CD4-positive, alpha-beta memory T cell (primary cell): ENCODE results near the gene ALG12. TPM values are rescaled to one million over a fixed set of nuclear protein-coding genes. Genes with fewer than 3 reads are reported as not detected.

Experiments used
- CTCF ChIA-PET: fragments of 350-600 bp; sonication (Branson Sonifier 250); formaldehyde crosslinking; loops from one replicate; lab custom pipeline; 2021; ENCODE audit warnings: inconsistent platforms; ENCODE audit not compliant: partially characterized antibody; lab: Charles Lee
- POLR2A ChIA-PET: fragments of 350-600 bp; sonication (Branson Sonifier 250); formaldehyde crosslinking; loops from one replicate; lab custom pipeline; 2021; ENCODE audit not compliant: partially characterized antibody; lab: Charles Lee
- DNase-seq, 5 donors: peaks; one replicate each; pipeline versions ENCODE4 v3.0.0 to v3.0.0-alpha.2; 2020 to 2022; ENCODE audit warnings: mixed read lengths in 1 of 5
- H3K27ac ChIP-seq: one replicate; pipeline ENCODE4 v1.7.0; 2013; ENCODE audit warnings: low read depth, low read length
- H3K27me3 ChIP-seq: 2 replicates; pipeline ENCODE4 v1.7.0; 2013; ENCODE audit warnings: mild to moderate bottlenecking, low read length, moderate library complexity; ENCODE audit not compliant: insufficient read depth
- H3K36me3 ChIP-seq: 2 replicates; pipeline ENCODE4 v1.7.0; 2013; ENCODE audit warnings: mild to moderate bottlenecking, low read length, moderate library complexity; ENCODE audit not compliant: insufficient read depth
- H3K4me1 ChIP-seq: 2 replicates; pipeline ENCODE4 v1.7.0; 2013; ENCODE audit warnings: mild to moderate bottlenecking, low read length, moderate library complexity; ENCODE audit not compliant: insufficient read depth
- H3K4me3 ChIP-seq, 2 donors: one replicate each; pipeline ENCODE4 v1.7.0; 2013; ENCODE audit warnings: low read length in 2 of 2, mild to moderate bottlenecking in 1 of 2
- H3K9me3 ChIP-seq, 2 donors: one replicate each; pipeline ENCODE4 v1.7.0; 2013; ENCODE audit warnings: low read length in 2 of 2, control low read depth in 1 of 2; ENCODE audit not compliant: control insufficient read depth in 1 of 2
- H3K27ac Mint-ChIP-seq, 7 donors: one replicate each; pipeline ENCODE4 v1.8.0; 2020 to 2021; ENCODE audit warnings: mixed read lengths in 7 of 7, mild to moderate bottlenecking in 6 of 7, inconsistent platforms in 3 of 7, moderate library complexity in 3 of 7
- H3K27me3 Mint-ChIP-seq, 2 donors: one replicate each; pipeline ENCODE4 v1.8.0; 2020 to 2021; ENCODE audit warnings: mixed read lengths in 2 of 2
- H3K36me3 Mint-ChIP-seq, 2 donors: one replicate each; pipeline ENCODE4 v1.8.0; 2020 to 2021; ENCODE audit warnings: mixed read lengths in 2 of 2, inconsistent platforms in 1 of 2, mild to moderate bottlenecking in 1 of 2
- H3K4me1 Mint-ChIP-seq, 4 donors: one replicate each; pipeline ENCODE4 v1.8.0; 2020 to 2021; ENCODE audit warnings: mixed read lengths in 4 of 4, mild to moderate bottlenecking in 1 of 4
- H3K4me3 Mint-ChIP-seq, 8 donors: one replicate each; pipeline ENCODE4 v1.8.0; 2020 to 2021; ENCODE audit warnings: mixed read lengths in 8 of 8, mild to moderate bottlenecking in 7 of 8, moderate library complexity in 6 of 8, inconsistent platforms in 3 of 8
- H3K9me3 Mint-ChIP-seq, 8 donors: one replicate each; pipeline ENCODE4 v1.8.0; 2020 to 2021; ENCODE audit warnings: mixed read lengths in 8 of 8, mild to moderate bottlenecking in 5 of 8, inconsistent platforms in 3 of 8, moderate library complexity in 1 of 8
- intact Hi-C: fragments of 100-400 bp; cut with micrococcal nuclease; formaldehyde crosslinking; loops from one replicate; pipeline ENCODE4 v1.15.1; 2023
- polyA plus RNA-seq, 2 donors: library from polyadenylated mRNA; unstranded; fragments of 300-500 nt; fragmentation: Illumina TruSeq; gene quantifications; one replicate each; pipeline ENCODE4 v1.2.3, GENCODE V29; 2021
- total RNA-seq, 2 experiments: library from RNA; stranded (reverse); gene quantifications; one replicate each; pipeline ENCODE4 v1.2.3, GENCODE V29; 2021

The ALG12 gene
- total and polyA plus RNA-seq, 4 experiments from 2014 or later, result 16.9 to 27.2 (median 19.3) TPM

DNA sequence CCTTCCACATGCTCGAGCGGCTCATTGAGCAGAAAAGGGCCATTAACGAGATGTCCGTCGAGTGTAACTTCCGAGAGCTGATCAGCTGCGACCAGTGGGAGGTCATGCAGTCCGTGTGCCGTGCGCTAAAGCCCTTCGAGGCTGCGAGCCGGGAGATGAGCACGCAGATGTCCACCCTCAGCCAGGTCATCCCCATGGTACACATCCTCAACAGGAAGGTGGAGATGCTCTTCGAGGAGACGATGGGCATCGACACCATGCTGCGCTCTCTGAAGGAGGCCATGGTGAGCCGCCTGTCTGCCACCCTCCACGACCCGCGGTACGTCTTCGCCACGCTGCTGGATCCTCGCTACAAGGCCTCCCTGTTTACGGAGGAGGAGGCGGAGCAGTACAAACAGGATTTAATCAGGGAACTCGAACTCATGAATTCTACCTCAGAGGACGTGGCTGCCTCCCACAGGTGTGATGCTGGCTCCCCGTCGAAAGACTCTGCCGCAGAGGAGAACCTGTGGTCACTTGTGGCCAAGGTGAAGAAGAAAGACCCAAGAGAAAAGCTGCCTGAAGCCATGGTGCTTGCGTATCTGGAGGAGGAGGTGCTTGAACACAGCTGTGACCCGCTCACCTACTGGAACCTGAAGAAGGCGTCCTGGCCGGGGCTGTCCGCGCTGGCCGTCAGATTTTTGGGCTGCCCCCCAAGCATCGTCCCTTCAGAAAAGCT is 31.7 kb downstream of the ALG12 start:
- no peaks in the 10 kb centered on the region for H3K9me3 ChIP-seq
- Mint-ChIP-seq H3K27ac (peak overlapping the region in 1 of 7 donors; percentile 68), H3K4me3 (peak overlapping the region in 1 of 8 donors; percentile 22), H3K27me3 (no peaks in the 10 kb centered on the region), H3K4me1 (peaks cover 13 to 24% (median 19%) of the 10 kb centered on the region in 4 donors), H3K9me3 (peaks cover 0 to 6% (median 0%) of the 10 kb centered on the region in 8 donors), H3K36me3 (peaks cover 63 to 69% of the 10 kb centered on the region in 2 donors)
- H3K4me1 ChIP-seq, result peaks cover 7% of the 10 kb centered on the region
- no peak overlapping the region for H3K27ac ChIP-seq
- H3K4me3 ChIP-seq, result no peak overlapping the region
- POLR2A ChIA-PET, result no interaction called here
- no peak for DNase-seq
- CTCF ChIA-PET, result no interaction called here
- no peaks in the 10 kb centered on the region for H3K27me3 ChIP-seq
- H3K36me3 ChIP-seq, result peaks cover 35% of the 10 kb centered on the region
- intact Hi-C loops, result loop anchor here (10.0 kb wide), 1 partner anchor 122 kb away; no protein-coding TSS in a partner anchor

DNA sequence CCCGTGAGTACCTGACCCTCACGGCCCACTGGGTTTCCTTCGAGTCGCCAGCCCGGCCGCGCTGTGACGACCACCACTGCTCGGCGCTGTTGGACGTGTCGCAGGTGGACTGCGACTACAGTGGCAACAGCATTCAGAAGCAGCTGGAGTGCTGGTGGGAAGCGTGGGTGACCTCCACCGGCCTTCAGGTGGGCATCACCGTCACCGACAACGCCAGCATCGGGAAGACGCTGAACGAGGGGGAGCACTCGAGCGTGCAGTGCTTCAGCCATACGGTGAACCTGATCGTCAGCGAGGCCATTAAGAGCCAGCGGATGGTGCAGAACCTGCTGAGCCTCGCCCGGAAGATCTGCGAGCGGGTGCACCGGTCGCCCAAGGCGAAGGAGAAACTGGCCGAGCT is 32.4 kb downstream of the ALG12 start:
- Histone ChIP-seq H3K36me3 (peaks cover 35% of the 10 kb centered on the region), H3K9me3 (no peaks in the 10 kb centered on the region), H3K4me1 (peaks cover 13% of the 10 kb centered on the region), H3K4me3 (no peak overlapping the region), H3K27me3 (no peaks in the 10 kb centered on the region), H3K27ac (no peak overlapping the region)
- peak overlapping the region in 1 of 7 donors; percentile 12 for H3K27ac Mint-ChIP-seq
- H3K27me3 Mint-ChIP-seq, result no peaks in the 10 kb centered on the region
- POLR2A ChIA-PET, result no interaction called here
- peaks cover 13 to 25% (median 20%) of the 10 kb centered on the region in 4 donors for H3K4me1 Mint-ChIP-seq
- no peak overlapping the region for H3K4me3 Mint-ChIP-seq
- no peak for DNase-seq
- intact Hi-C loops, result loop anchor here (10.0 kb wide), 1 partner anchor 121 kb away; no protein-coding TSS in a partner anchor
- peaks cover 57 to 64% of the 10 kb centered on the region in 2 donors for H3K36me3 Mint-ChIP-seq
- CTCF ChIA-PET, result no interaction called here
- no peaks in the 10 kb centered on the region for H3K9me3 Mint-ChIP-seq

DNA sequence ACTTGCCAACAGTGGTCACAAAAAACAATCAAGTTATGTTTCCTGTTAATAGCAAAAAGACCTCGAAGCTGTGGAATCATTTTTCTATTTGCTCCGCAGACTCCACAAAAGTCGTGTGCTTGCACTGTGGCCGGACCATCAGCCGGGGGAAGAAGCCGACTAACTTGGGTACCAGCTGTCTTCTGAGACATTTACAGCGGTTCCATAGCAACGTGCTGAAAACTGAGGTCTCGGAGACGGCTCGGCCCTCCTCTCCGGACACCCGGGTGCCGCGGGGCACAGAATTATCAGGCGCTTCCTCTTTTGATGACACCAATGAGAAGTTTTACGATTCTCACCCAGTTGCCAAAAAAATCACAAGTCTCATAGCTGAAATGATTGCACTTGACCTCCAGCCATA is 33.0 kb downstream of the ALG12 start:
- DNase-seq, result no peak
- no peaks in the 10 kb centered on the region for H3K9me3 Mint-ChIP-seq
- no peak overlapping the region for H3K27ac ChIP-seq
- H3K27ac Mint-ChIP-seq, result peak overlapping the region in 1 of 7 donors; percentile 15
- no peak overlapping the region for H3K4me3 Mint-ChIP-seq
- POLR2A ChIA-PET, result no interaction called here
- H3K36me3 Mint-ChIP-seq, result peaks cover 59 to 62% of the 10 kb centered on the region in 2 donors
- H3K27me3 Mint-ChIP-seq, result no peaks in the 10 kb centered on the region
- H3K9me3 ChIP-seq, result no peaks in the 10 kb centered on the region
- CTCF ChIA-PET, result no interaction called here
- H3K36me3 ChIP-seq, result peaks cover 35% of the 10 kb centered on the region
- peaks cover 19% of the 10 kb centered on the region for H3K4me1 ChIP-seq
- peaks cover 16 to 30% (median 23%) of the 10 kb centered on the region in 4 donors for H3K4me1 Mint-ChIP-seq
- no peak overlapping the region for H3K4me3 ChIP-seq
- intact Hi-C loops, result loop anchor here (10.0 kb wide), 1 partner anchor 120 kb away; no protein-coding TSS in a partner anchor
- H3K27me3 ChIP-seq, result no peaks in the 10 kb centered on the region

DNA sequence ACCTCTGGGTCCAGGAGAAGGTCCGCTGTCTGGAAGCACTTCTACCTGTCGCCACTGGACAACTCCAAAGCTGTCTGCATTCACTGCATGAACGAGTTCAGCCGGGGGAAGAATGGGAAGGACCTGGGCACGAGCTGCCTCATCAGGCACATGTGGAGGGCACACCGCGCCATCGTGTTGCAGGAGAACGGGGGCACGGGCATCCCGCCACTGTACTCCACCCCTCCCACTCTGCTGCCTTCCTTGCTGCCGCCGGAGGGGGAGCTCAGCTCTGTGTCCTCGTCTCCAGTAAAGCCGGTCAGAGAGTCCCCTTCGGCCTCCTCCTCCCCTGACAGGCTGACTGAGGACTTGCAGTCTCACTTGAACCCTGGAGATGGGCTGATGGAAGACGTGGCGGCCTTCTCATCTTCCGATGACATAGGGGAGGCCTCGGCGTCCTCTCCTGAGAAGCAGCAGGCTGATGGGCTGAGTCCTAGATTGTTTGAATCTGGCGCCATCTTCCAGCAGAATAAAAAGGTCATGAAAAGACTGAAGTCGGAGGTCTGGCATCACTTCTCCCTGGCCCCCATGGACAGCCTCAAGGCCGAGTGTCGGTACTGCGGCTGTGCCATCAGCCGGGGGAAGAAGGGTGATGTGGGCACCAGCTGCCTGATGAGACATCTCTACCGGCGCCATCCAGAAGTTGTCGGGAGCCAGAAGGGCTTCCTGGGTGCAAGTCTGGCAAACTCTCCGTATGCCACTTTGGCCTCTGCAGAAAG is 33.6 kb downstream of the ALG12 start:
- CTCF ChIA-PET, result no interaction called here
- intact Hi-C loops, result loop anchor here (10.0 kb wide), 1 partner anchor 120 kb away; no protein-coding TSS in a partner anchor

DNA sequence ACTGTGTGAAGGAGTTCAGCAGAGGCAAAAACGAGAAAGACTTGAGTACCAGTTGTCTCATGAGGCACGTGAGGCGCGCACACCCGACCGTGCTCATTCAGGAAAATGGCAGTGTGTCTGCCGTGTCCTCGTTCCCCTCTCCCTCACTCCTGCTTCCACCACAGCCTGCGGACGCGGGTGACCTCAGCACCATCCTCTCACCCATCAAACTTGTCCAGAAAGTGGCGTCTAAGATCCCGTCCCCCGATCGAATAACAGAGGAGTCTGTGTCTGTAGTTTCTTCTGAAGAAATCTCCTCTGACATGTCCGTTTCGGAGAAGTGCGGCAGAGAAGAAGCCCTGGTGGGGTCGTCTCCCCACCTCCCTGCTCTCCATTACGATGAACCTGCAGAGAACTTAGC is 34.2 kb downstream of the ALG12 start:
- peaks cover 21 to 36% (median 29%) of the 10 kb centered on the region in 4 donors for H3K4me1 Mint-ChIP-seq
- Histone ChIP-seq H3K4me3 (no peak overlapping the region), H3K4me1 (peaks cover 23% of the 10 kb centered on the region), H3K27me3 (no peaks in the 10 kb centered on the region), H3K36me3 (peaks cover 35% of the 10 kb centered on the region), H3K27ac (no peak overlapping the region), H3K9me3 (no peaks in the 10 kb centered on the region)
- no peak for DNase-seq
- H3K27me3 Mint-ChIP-seq, result no peaks in the 10 kb centered on the region
- POLR2A ChIA-PET, result no interaction called here
- H3K9me3 Mint-ChIP-seq, result no peaks in the 10 kb centered on the region
- H3K36me3 Mint-ChIP-seq, result peaks cover 56 to 58% of the 10 kb centered on the region in 2 donors
- intact Hi-C loops, result loop anchor here (10.0 kb wide), 1 partner anchor 119 kb away; no protein-coding TSS in a partner anchor
- no peak overlapping the region for H3K4me3 Mint-ChIP-seq
- H3K27ac Mint-ChIP-seq, result peak overlapping the region in 1 of 7 donors; percentile 5
- CTCF ChIA-PET, result no interaction called here

More for the DNA sequence above, 33.6 kb downstream of the ALG12 start:
- Histone ChIP-seq H3K4me3 (no peak overlapping the region), H3K27me3 (no peaks in the 10 kb centered on the region), H3K36me3 (peaks cover 35% of the 10 kb centered on the region), H3K9me3 (no peaks in the 10 kb centered on the region), H3K27ac (no peak overlapping the region), H3K4me1 (peaks cover 23% of the 10 kb centered on the region)
- Mint-ChIP-seq H3K4me3 (no peak overlapping the region), H3K36me3 (peaks cover 62% of the 10 kb centered on the region in 2 donors), H3K27ac (peak overlapping the region in 1 of 7 donors; percentile 5), H3K4me1 (peaks cover 20 to 36% (median 28%) of the 10 kb centered on the region in 4 donors), H3K27me3 (no peaks in the 10 kb centered on the region), H3K9me3 (no peaks in the 10 kb centered on the region)
- no peak for DNase-seq
- POLR2A ChIA-PET, result no interaction called here

DNA sequence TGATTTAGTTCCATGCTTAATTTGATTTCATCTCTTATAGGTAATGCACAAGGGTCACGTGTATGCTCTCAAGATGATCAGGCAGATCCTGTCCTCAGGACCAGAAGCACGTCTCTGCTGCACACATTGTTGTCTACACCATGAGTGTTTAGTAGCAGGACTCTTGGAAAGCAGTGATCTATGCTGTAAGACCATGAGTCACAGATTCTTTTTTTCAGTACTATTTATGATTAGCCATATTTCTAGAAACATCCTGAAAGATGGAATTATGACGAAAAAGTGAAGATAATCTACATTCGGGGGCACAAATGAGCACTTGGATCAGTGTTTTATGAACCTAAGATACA is 35.0 kb downstream of the ALG12 start:
- intact Hi-C loops, result loop anchor here (10.0 kb wide), 1 partner anchor 118 kb away; no protein-coding TSS in a partner anchor
- H3K27ac Mint-ChIP-seq, result peak overlapping the region in 1 of 7 donors; percentile 72

More for the DNA sequence above, 35.0 kb downstream of the ALG12 start:
- Mint-ChIP-seq H3K36me3 (peaks cover 49 to 54% of the 10 kb centered on the region in 2 donors), H3K4me3 (no peak overlapping the region), H3K27me3 (no peaks in the 10 kb centered on the region), H3K4me1 (peaks cover 22 to 40% (median 29%) of the 10 kb centered on the region in 4 donors), H3K9me3 (no peaks in the 10 kb centered on the region)
- Histone ChIP-seq H3K36me3 (peaks cover 35% of the 10 kb centered on the region), H3K27me3 (no peaks in the 10 kb centered on the region), H3K9me3 (no peaks in the 10 kb centered on the region), H3K27ac (no peak overlapping the region), H3K4me1 (peaks cover 23% of the 10 kb centered on the region), H3K4me3 (no peak overlapping the region)
- CTCF ChIA-PET, result no interaction called here
- DNase-seq, result no peak
- POLR2A ChIA-PET, result no interaction called here
